Left lung (tissue), 10 donors: ENCODE results near the gene BAK1. TPM values are rescaled to one million over a fixed set of nuclear protein-coding genes. Genes with fewer than 3 reads are reported as not detected.

Source experiments
- ATAC-seq: fragments of 200-7000 bp; cut with Tn5 transposase; one replicate; pipeline ENCODE4 v1.9.1; 2020; ENCODE audit warnings: moderate library complexity
- DNase-seq, 4 donors: peaks; one replicate each; pipeline ENCODE4 v3.0.0-alpha.2; 2013 to 2020
- H3K27ac ChIP-seq, 2 donors: fragments of 200-600 bp; sonication (generic) in 1 of 2; one replicate each; pipeline versions ENCODE4 v1.5.0 to v1.8.0; 2020 to 2021
- H3K27me3 ChIP-seq, 2 donors: fragments of 200-600 bp; sonication (generic) in 1 of 2; one replicate each; pipeline versions ENCODE4 v1.5.0 to v1.8.0; 2020 to 2021
- H3K36me3 ChIP-seq, 2 donors: fragments of 200-600 bp; sonication (generic) in 1 of 2; one replicate each; pipeline versions ENCODE4 v1.5.0 to v1.8.0; 2020 to 2021
- H3K4me1 ChIP-seq, 2 donors: fragments of 200-600 bp; one replicate each; pipeline ENCODE4 v1.8.0; 2021
- H3K4me3 ChIP-seq, 2 donors: fragments of 200-600 bp; sonication (generic) in 1 of 2; one replicate each; pipeline versions ENCODE4 v1.5.0 to v1.8.0; 2020 to 2021; ENCODE audit warnings: mild to moderate bottlenecking in 1 of 2
- H3K9me3 ChIP-seq, 2 donors: fragments of 200-600 bp; sonication (generic) in 1 of 2; one replicate each; pipeline versions ENCODE4 v1.5.0 to v1.8.0; 2020 to 2021
- CTCF ChIP-seq, 2 donors: fragments of 200-600 bp; sonication (generic) in 1 of 2; IDR thresholded peaks; one replicate each; pipeline versions ENCODE4 v1.5.0 to v1.8.0; 2021; ENCODE audit warnings: antibody characterized with exemption in 2 of 2
- intact Hi-C, 2 donors: fragments of 100-400 bp; cut with DNase I; formaldehyde crosslinking; loops; one replicate each; pipeline versions ENCODE4 v1.11.2 to v1.14.2; 2022
- polyA plus RNA-seq, 6 donors: library from polyadenylated mRNA; unstranded; fragments of 120-200 nt; gene quantifications; one replicate each; pipeline ENCODE4 v1.2.1, GENCODE V29; 2013; ENCODE audit not compliant: insufficient read length in 6 of 6
- total RNA-seq, 2 donors: library from RNA; stranded (reverse); fragmentation: NEBNext Ultra II Directional; extraction: Animal tissue kit (Norgen Biotek cat#: 25700); gene quantifications; one replicate each; pipeline ENCODE4 v1.2.1, GENCODE V29; 2021
- donor health status: DM: no; HTN: yes; CAD: no.
- donor health status: DM: no; HTN: no; CAD: no.

Gene BAK1
- total and polyA plus RNA-seq, 8 donors: 13.1 to 27.0 (median 18.9) TPM

- Histone ChIP-seq H3K4me1 (peaks cover 0 to 8% of the 10 kb centered on the region in 2 donors), H3K27ac (no peak overlapping the region), H3K4me3 (no peak overlapping the region), H3K9me3 (no peaks in the 10 kb centered on the region), H3K36me3 (no peaks in the 10 kb centered on the region), H3K27me3 (no peaks in the 10 kb centered on the region)
- TF ChIP-seq CTCF (IDR thresholded peaks at IDR 0.05): no peak
- ATAC-seq (no peak), DNase-seq (no peak)
- intact Hi-C loops: no loop called here
These were observed 33.2 kb upstream of the BAK1 start for GRCh38 chr6:33613146-33613794.

GRCh38 chr6:33610779-33611732, 31.0 kb upstream of the BAK1 start:
- Histone ChIP-seq H3K27ac (peak overlapping the region in 1 of 2 donors; percentile 47), H3K27me3 (no peaks in the 10 kb centered on the region), H3K9me3 (no peaks in the 10 kb centered on the region), H3K4me3 (no peak overlapping the region), H3K4me1 (peaks cover 0 to 8% of the 10 kb centered on the region in 2 donors), H3K36me3 (no peaks in the 10 kb centered on the region)
- ATAC-seq (peak; percentile 72), DNase-seq (no peak)
- intact Hi-C loops: no loop called here
- no peak for TF ChIP-seq CTCF (IDR thresholded peaks at IDR 0.05)

GRCh38 chr6:33610067-33610466, 30.0 kb upstream of the BAK1 start:
- DNase-seq (no peak), ATAC-seq (no peak)
- Histone ChIP-seq H3K4me1 (peaks cover 0 to 8% of the 10 kb centered on the region in 2 donors), H3K36me3 (no peaks in the 10 kb centered on the region), H3K4me3 (no peak overlapping the region), H3K27ac (peak overlapping the region in 1 of 2 donors; percentile 47), H3K27me3 (no peaks in the 10 kb centered on the region), H3K9me3 (no peaks in the 10 kb centered on the region)
- no peak for TF ChIP-seq CTCF (IDR thresholded peaks at IDR 0.05)
- intact Hi-C loops: no loop called here

GRCh38 chr6:33609528-33609927, 29.5 kb upstream of the BAK1 start:
- Histone ChIP-seq H3K27ac (peak overlapping the region in 1 of 2 donors; percentile 47), H3K9me3 (no peaks in the 10 kb centered on the region), H3K36me3 (no peaks in the 10 kb centered on the region), H3K27me3 (no peaks in the 10 kb centered on the region), H3K4me1 (peaks cover 0 to 8% of the 10 kb centered on the region in 2 donors), H3K4me3 (no peak overlapping the region)
- DNase-seq (peak in 1 of 4 donors; percentile 48), ATAC-seq (peak; percentile 51)
- intact Hi-C loops: no loop called here
- no peak for TF ChIP-seq CTCF (IDR thresholded peaks at IDR 0.05)

GRCh38 chr6:33609019-33609418, 28.9 kb upstream of the BAK1 start:
- Histone ChIP-seq H3K27me3 (no peaks in the 10 kb centered on the region), H3K9me3 (no peaks in the 10 kb centered on the region), H3K36me3 (no peaks in the 10 kb centered on the region), H3K4me1 (peaks cover 0 to 8% of the 10 kb centered on the region in 2 donors), H3K4me3 (no peak overlapping the region), H3K27ac (no peak overlapping the region)
- ATAC-seq (no peak), DNase-seq (no peak)
- TF ChIP-seq CTCF (IDR thresholded peaks at IDR 0.05): no peak
- intact Hi-C loops: no loop called here
